Heart left ventricle (tissue), 16 donors: ENCODE data around the gene ZC3H18. TPM values are rescaled to one million over a fixed set of nuclear protein-coding genes. Genes with fewer than 3 reads are reported as not detected.

ENCODE experiments used
- ATAC-seq, 4 donors: fragments of 200-7000 bp; cut with Tn5 transposase; one replicate each; pipeline ENCODE4 v1.9.1; 2020 to 2022; ENCODE audit warnings: moderate library complexity in 4 of 4, mild to moderate bottlenecking in 3 of 4, moderate number of reproducible peaks in 1 of 4
- DNase-seq, 5 donors: peaks; one replicate each; pipeline ENCODE4 v3.0.0-alpha.2; 2020
- H3K27ac ChIP-seq, 12 donors: fragments of 200-600 bp; sonication (generic) in 4 of 12; one replicate each; pipeline versions ENCODE4 v1.5.0 to v1.8.0; 2016 to 2022; ENCODE audit warnings: mild to moderate bottlenecking in 2 of 12
- H3K27me3 ChIP-seq, 9 donors: fragments of 200-600 bp; sonication (generic) in 2 of 9; one replicate each; pipeline versions ENCODE4 v1.5.1 to v1.8.0; 2016 to 2022; ENCODE audit warnings: mild to moderate bottlenecking in 3 of 9
- H3K36me3 ChIP-seq, 9 donors: fragments of 200-600 bp; sonication (generic) in 2 of 9; one replicate each; pipeline versions ENCODE4 v1.5.0 to v1.8.0; 2018 to 2022; ENCODE audit warnings: mild to moderate bottlenecking in 2 of 9
- H3K4me1 ChIP-seq, 12 donors: fragments of 200-600 bp; sonication (generic) in 4 of 12; one replicate each; pipeline versions ENCODE4 v1.5.0 to v1.8.0; 2016 to 2022; ENCODE audit warnings: mild to moderate bottlenecking in 3 of 12
- H3K4me3 ChIP-seq, 12 donors: fragments of 200-600 bp; sonication (generic) in 4 of 12; one replicate each; pipeline versions ENCODE4 v1.5.0 to v1.8.0; 2017 to 2022; ENCODE audit warnings: mild to moderate bottlenecking in 9 of 12, moderate library complexity in 4 of 12
- H3K9me3 ChIP-seq, 12 donors: fragments of 200-600 bp; sonication (generic) in 4 of 12; one replicate each; pipeline versions ENCODE4 v1.5.0 to v1.8.0; 2016 to 2022; ENCODE audit warnings: mild to moderate bottlenecking in 1 of 12
- POLR2A ChIP-seq, 2 donors: fragments of 450-650 bp; IDR thresholded peaks; one replicate each; pipeline ENCODE4 v1.6.1; 2017; ENCODE audit warnings: antibody characterized with exemption in 2 of 2, mild to moderate bottlenecking in 2 of 2, moderate library complexity in 2 of 2
- WGBS, 4 donors: extraction: QIAGEN DNeasy Blood & Tissue Kit in 2 of 4; methylation state at CpG; one replicate each; pipeline versions ENCODE4 v1.1.5 to v1.1.7; 2013 to 2018; 5-methylcytosine and 5-hydroxymethylcytosine counted together
- intact Hi-C, 10 donors: fragments of 100-400 bp; cut with DNase I; formaldehyde crosslinking; loops; one replicate each; pipeline versions ENCODE4 v1.11.1 to v1.14.2; 2022
- polyA plus RNA-seq, 2 donors: library from polyadenylated mRNA; stranded (reverse); fragments of 200-250 nt; gene quantifications; one replicate each; pipeline ENCODE4 v1.2.3, GENCODE V29; 2013
- total RNA-seq, 9 donors: library from RNA; depleted of rRNA in 2 of 9; stranded (reverse); fragments of >200 nt in 2 of 9; fragmentation: NEBNext Ultra II Directional in 3 of 9; extraction: Animal tissue kit (Norgen Biotek cat#: 25700) in 3 of 9; gene quantifications; one replicate each; pipeline versions ENCODE4 v1.1.0 to v1.2.4, GENCODE V29; 2016 to 2023
- TF ChIP-seq, protein P1 (sequence below), 12 donors: fragments of 200-600 bp; sonication (generic) in 4 of 12; IDR thresholded peaks; one replicate each; pipeline versions ENCODE4 v1.5.0 to v1.8.0; 2018 to 2022; ENCODE audit warnings: antibody characterized with exemption in 12 of 12, mild to moderate bottlenecking in 5 of 12
- donor health status: ischemic (EF 13 %, LVEDD 7.1; RV severe dilation, severe dysfunction).
- donor health status: healthy with polysubstance abuse.
- donor health status: DM: no; HTN: yes; CAD: no.
- donor health status: DM: no; HTN: no; CAD: no.
- donor health status: ischemic (EF 25% LVEDD 6.9; RV normal size, moderate dysfunction).
- donor health status: ischemic (EF 25% LVEDD 5.7; RV mildly dilated, moderate dysfunction).
- donor health status: healthy.
- donor health status: DM: yes; HTN: yes; CAD: no.
- donor health status: ischemic (EF 35%, LVEDD 5.7; RV mildly dilated, moderate dysfunction).
- donor health status: nonischemic (EF 11% LVEDD 7.7; RV severe dilation, severe dysfunction).
- donor health status: DM: yes; HTN: yes; CAD: no.
- donor health status: PGD.
- donor health status: ischemic (EF 29% LVEDD 5.4; RV normal size, mild dysfunction).
- donor health status: nonischemic (EF 23%, LVEDD 6.1; RV moderate dilation, normal function).

ZC3H18 gene
- total and polyA plus RNA-seq, 11 donors, result 8.4 to 28.4 (median 21.9) TPM

DNA sequence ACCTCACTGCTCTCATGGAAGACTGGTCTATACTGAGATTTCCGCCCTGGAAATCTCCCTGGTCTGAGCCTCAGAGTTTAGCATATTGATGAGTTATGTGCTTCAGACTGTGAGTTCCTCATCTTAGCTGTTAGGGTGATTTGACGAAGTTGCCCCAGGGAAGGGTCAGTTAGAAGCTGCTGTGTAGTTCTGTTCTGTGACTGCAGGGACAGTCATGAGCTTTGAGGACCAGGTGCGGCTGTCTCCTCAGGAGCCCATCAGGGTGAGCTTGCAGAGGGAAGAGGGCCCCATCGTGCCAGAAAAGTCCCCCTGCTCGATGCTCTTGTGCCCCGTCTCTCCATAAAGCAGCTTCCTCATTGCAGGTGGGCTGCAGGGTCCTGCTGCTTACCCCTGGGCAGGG is 39.9 kb downstream of the ZC3H18 start:
- H3K4me3 ChIP-seq, result no peak overlapping the region
- DNase-seq (no peak), ATAC-seq (no peak)
- no peaks in the 10 kb centered on the region for H3K9me3 ChIP-seq
- TF ChIP-seq, protein P1, sequence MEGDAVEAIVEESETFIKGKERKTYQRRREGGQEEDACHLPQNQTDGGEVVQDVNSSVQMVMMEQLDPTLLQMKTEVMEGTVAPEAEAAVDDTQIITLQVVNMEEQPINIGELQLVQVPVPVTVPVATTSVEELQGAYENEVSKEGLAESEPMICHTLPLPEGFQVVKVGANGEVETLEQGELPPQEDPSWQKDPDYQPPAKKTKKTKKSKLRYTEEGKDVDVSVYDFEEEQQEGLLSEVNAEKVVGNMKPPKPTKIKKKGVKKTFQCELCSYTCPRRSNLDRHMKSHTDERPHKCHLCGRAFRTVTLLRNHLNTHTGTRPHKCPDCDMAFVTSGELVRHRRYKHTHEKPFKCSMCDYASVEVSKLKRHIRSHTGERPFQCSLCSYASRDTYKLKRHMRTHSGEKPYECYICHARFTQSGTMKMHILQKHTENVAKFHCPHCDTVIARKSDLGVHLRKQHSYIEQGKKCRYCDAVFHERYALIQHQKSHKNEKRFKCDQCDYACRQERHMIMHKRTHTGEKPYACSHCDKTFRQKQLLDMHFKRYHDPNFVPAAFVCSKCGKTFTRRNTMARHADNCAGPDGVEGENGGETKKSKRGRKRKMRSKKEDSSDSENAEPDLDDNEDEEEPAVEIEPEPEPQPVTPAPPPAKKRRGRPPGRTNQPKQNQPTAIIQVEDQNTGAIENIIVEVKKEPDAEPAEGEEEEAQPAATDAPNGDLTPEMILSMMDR (IDR thresholded peaks at IDR 0.05), result no peak
- TF ChIP-seq POLR2A (IDR thresholded peaks at IDR 0.05), result no peak
- intact Hi-C loops, result no loop called here
- no peaks in the 10 kb centered on the region for H3K27me3 ChIP-seq
- H3K36me3 ChIP-seq, result peaks cover 0 to 87% (median 70%) of the 10 kb centered on the region in 9 donors
- WGBS, 4 donors, result 91 to 100% (median 91%) methylated on average over 6 of the region's 6 CpGs
- no peak overlapping the region for H3K27ac ChIP-seq
- peaks cover 0 to 10% (median 0%) of the 10 kb centered on the region in 12 donors for H3K4me1 ChIP-seq

DNA sequence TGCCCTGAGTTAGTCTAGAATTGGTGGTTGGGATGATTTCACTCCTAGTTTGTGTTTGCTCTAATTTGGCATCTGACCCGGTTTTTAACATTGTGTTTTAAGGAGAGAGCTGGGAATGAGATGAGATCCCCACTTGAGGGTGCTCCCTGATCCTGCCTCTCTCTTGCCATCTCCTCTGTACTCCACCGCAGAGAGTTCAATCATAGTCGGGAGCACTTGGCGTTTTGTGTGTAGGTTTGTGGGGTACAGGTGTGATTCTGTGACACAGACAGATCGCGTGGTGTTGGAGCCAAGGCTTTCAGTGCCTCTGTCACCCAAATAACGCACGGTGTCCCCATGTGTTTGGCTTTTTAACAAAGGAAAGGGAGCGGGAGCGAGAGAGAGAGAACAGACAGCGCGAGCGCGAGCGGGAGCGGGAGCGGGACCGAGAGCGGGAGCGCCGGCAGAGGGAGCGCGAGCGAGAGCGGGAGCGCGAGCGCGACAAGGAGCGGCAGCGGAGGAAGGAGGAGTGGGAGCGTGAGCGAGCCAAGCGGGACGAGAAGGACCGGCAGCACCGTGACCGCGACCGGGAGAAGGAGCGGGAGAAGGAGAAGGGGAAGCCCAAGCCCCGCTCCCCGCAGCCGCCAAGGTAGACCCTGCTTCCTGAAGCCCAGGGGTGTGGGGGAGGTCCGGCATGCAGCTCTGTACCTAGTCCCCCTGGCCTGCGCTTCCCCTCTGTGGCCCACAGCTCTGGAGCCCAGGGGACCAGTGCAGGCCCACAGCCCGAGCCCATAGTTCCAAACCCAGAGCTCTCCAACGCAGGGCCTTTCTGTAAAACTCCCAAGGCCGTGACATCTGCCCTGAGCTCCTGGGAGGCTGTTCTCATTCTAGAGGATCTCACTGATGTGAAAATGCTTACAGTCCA is 41.0 kb downstream of the ZC3H18 start:
- Histone ChIP-seq H3K4me3 (no peak overlapping the region), H3K4me1 (peaks cover 0 to 15% (median 6%) of the 10 kb centered on the region in 12 donors), H3K36me3 (peaks cover 0 to 78% (median 63%) of the 10 kb centered on the region in 9 donors), H3K9me3 (no peaks in the 10 kb centered on the region), H3K27me3 (no peaks in the 10 kb centered on the region), H3K27ac (no peak overlapping the region)
- DNase-seq (no peak), ATAC-seq (no peak)
- 81 to 87% (median 85%) methylated on average over 49 of the region's 49 CpGs for WGBS, 4 donors
- intact Hi-C loops, result no loop called here
- TF ChIP-seq, protein P1 (IDR thresholded peaks at IDR 0.05), result no peak
- no peak for TF ChIP-seq POLR2A (IDR thresholded peaks at IDR 0.05)

DNA sequence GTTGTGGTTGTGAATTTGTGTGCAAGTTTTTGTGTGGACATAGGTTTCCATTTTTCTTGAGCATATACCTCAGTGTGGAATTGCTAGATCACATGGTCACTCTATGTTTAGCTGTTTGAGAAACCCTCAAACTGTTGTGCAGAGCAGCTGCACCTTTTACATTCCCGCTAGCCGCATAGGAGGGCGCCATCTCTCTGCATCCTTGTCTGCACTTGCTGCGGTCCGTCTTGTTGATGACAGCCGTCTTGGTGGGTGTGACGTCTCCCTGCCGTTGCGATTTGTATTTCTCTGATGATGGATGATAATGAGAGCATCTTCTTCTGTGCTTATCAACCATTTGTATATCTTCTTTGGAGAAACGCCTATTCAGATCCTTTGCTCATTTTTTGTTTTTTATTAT is 43.1 kb downstream of the ZC3H18 start:
- Histone ChIP-seq H3K27ac (no peak overlapping the region), H3K4me1 (peaks cover 0 to 27% (median 10%) of the 10 kb centered on the region in 12 donors), H3K36me3 (peaks cover 0 to 83% (median 57%) of the 10 kb centered on the region in 9 donors), H3K4me3 (no peak overlapping the region), H3K9me3 (no peaks in the 10 kb centered on the region), H3K27me3 (no peaks in the 10 kb centered on the region)
- intact Hi-C loops, result no loop called here
- ATAC-seq (no peak), DNase-seq (peak in 1 of 5 donors; percentile 16)
- no peak for TF ChIP-seq POLR2A (IDR thresholded peaks at IDR 0.05)
- TF ChIP-seq, protein P1 (IDR thresholded peaks at IDR 0.05), result no peak
- 80 to 85% (median 83%) methylated on average over 10 of the region's 10 CpGs for WGBS, 4 donors
